ENCODE measurements around the gene KLHDC4. TPM values are rescaled to one million over a fixed set of nuclear protein-coding genes. Genes with fewer than 3 reads are reported as not detected.

The KLHDC4 gene
- total and polyA plus RNA-seq, 10 of the 15 experiments (the other 5 are each of a cell fraction or from before 2014, with no cell fraction given): 0.80 to 62.1 (median 32.8) TPM

DNA sequence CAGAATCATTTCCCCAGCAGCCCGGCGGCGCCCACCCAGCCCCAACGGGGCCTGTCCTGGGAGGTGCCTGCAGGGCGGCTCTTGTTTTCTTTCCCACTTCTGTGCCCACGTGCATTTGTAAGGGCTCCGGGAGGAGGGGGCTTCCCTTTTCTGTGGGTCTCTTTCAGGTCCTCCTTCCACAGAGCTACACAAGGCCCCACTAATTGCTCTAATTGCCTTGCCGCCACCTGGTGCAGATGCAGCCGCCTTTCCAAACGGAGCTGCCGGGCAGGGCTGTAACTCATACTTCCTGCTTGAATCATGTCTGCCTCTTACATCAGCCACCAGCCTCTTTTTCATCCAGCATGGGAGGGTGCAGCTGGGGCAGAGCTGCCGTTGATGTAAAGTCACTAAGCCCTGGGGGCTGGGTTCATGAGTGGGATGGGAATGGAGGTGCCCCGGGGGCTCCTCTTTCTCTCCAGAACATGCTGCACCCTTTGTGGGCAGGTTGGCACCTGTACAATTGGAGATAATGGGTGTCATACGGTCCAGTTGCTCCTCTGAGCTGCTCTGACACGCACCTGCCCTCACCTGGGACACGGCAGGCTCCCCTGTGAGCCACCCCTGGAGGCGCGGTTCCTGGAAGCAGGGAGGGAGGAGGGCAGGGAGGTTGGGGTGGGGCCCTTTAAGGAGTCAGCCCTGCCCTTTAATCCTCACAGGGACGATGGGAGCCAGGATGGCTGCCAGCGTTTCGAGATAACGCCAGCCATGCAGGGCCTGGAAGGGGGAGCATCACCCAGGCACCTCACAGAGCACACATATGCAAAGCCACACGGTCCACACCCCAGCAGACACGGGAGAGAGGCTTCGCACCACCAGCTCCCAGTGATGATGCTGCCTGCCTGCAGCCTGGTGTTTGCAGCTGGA lies 41.1 kb upstream of the KLHDC4 start:
- no peak for FAIRE-seq
- no peaks in the 10 kb centered on the region for H3K36me3 ChIP-seq (ENCODE audit: control insufficient read depth in 2 of 2, insufficient read depth in 2 of 2, low read length in 1 of 2)
- intact Hi-C loops (cut with micrococcal nuclease; ENCODE audit: unreplicated experiment) (no loop called here), in situ Hi-C loops (cut with MboI) (no loop called here)
- peak; percentile 17 for ATAC-seq
- 11% methylated on average over 25 of the region's 25 CpGs for WGBS (ENCODE audit: insufficient coverage, insufficient replicate concordance, low lambda C conversion rate, missing lambda C conversion rate)
- peak overlapping the region; percentile 78 for H2AFZ ChIP-seq (ENCODE audit: control insufficient read depth, low read depth, low read length)
- no peak for DNase-seq (ENCODE audit: low read depth, low spot score)
- peak overlapping the region; percentile 64 for H3K9ac ChIP-seq (ENCODE audit: control insufficient read depth, insufficient read depth, low read length)
- H3K4me3 ChIP-seq: peak overlapping the region; percentile 24; the same call in 1 of the 2 replicates
- ChIA-PET RAD21 (ENCODE audit: unreplicated experiment) (interaction anchor here (1.0 to 8.3 kb wide), 4 partner anchors 27 to 65 kb away, joined by 3 to 138 read pairs (median 6); partner anchors contain the start of gene SLC7A5), POLR2A (interaction anchor here (0.5 to 6.7 kb wide), 4 partner anchors 27 to 146 kb away, joined by 3 to 39 read pairs (median 4); no protein-coding TSS in a partner anchor), CTCF (interaction anchor here (0.6 to 8.7 kb wide), 8 partner anchors 14 to 64 kb away, joined by 3 to 153 read pairs (median 6); no protein-coding TSS in a partner anchor), SMC1A (ENCODE audit: uncharacterized antibody, unreplicated experiment) (interaction anchor here (0.8 to 3.2 kb wide), 3 partner anchors 26 to 63 kb away, joined by 3 to 27 read pairs (median 6); no protein-coding TSS in a partner anchor)
- no TSS peak for BruUV-seq (replicated peaks)
- H3K79me2 ChIP-seq (ENCODE audit: control insufficient read depth, insufficient read depth, low read length): no peaks in the 10 kb centered on the region
- H3K9me3 ChIP-seq (replicated peaks; ENCODE audit: control insufficient read depth, insufficient read depth, low read length): no peaks in the 10 kb centered on the region
- no peaks in the 10 kb centered on the region for H3K27me3 ChIP-seq (replicated peaks in 1 of 2; ENCODE audit: control insufficient read depth in 2 of 2, insufficient read depth in 2 of 2, low read length in 1 of 2)
- peak overlapping the region; percentile 64 for H3K4me2 ChIP-seq (ENCODE audit: control insufficient read depth, insufficient read depth)
- H4K20me1 ChIP-seq (ENCODE audit: control insufficient read depth, insufficient read depth): no peaks in the 10 kb centered on the region
- H3K4me1 ChIP-seq (ENCODE audit: control insufficient read depth, insufficient read depth, low read length): peaks cover 58% of the 10 kb centered on the region
- peak overlapping the region; percentile 78 for H3K27ac ChIP-seq (ENCODE audit: control insufficient read depth, insufficient read depth)
- TF ChIP-seq KLF5 (IDR thresholded peaks at IDR 0.05; ENCODE audit: partially characterized antibody) (no peak), SREBF1 (IDR thresholded peaks at IDR 0.05; ENCODE audit: low read length) (no peak), TCF3 (IDR thresholded peaks at IDR 0.05; ENCODE audit: borderline replicate concordance, insufficient read depth, low read depth, low read length) (0 out of 2 replicates have a peak, but pooled peaks have one; percentile 8), TCF7 (IDR thresholded peaks at IDR 0.05; ENCODE audit: borderline replicate concordance) (no peak), IKZF2 (IDR thresholded peaks at IDR 0.05) (peak; percentile 23 to 33; a peak in 2 of 4 replicates), TCF12 (IDR thresholded peaks at IDR 0.05; ENCODE audit: low read depth, low read length) (peak; percentile 9; the same call in 1 of the 2 replicates), FOXM1 (IDR thresholded peaks at IDR 0.05; ENCODE audit: low read depth, low read length) (no peak), SRF (IDR thresholded peaks at IDR 0.05; ENCODE audit: low read depth in 2 of 2, low read length in 2 of 2) (no peak), TBL1XR1 (IDR thresholded peaks at IDR 0.05; ENCODE audit: low read depth, low read length) (no peak), MYB (IDR thresholded peaks at IDR 0.05; ENCODE audit: borderline replicate concordance, low read depth, low read length) (no peak), HDGF (IDR thresholded peaks at IDR 0.05) (no peak)
- TF ChIP-seq, protein P1, sequence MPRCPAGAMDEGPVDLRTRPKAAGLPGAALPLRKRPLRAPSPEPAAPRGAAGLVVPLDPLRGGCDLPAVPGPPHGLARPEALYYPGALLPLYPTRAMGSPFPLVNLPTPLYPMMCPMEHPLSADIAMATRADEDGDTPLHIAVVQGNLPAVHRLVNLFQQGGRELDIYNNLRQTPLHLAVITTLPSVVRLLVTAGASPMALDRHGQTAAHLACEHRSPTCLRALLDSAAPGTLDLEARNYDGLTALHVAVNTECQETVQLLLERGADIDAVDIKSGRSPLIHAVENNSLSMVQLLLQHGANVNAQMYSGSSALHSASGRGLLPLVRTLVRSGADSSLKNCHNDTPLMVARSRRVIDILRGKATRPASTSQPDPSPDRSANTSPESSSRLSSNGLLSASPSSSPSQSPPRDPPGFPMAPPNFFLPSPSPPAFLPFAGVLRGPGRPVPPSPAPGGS (IDR thresholded peaks at IDR 0.05; ENCODE audit: borderline replicate concordance, insufficient read depth, low read depth, low read length, poor library complexity, severe bottlenecking): no peak
- TF ChIP-seq, protein P2, sequence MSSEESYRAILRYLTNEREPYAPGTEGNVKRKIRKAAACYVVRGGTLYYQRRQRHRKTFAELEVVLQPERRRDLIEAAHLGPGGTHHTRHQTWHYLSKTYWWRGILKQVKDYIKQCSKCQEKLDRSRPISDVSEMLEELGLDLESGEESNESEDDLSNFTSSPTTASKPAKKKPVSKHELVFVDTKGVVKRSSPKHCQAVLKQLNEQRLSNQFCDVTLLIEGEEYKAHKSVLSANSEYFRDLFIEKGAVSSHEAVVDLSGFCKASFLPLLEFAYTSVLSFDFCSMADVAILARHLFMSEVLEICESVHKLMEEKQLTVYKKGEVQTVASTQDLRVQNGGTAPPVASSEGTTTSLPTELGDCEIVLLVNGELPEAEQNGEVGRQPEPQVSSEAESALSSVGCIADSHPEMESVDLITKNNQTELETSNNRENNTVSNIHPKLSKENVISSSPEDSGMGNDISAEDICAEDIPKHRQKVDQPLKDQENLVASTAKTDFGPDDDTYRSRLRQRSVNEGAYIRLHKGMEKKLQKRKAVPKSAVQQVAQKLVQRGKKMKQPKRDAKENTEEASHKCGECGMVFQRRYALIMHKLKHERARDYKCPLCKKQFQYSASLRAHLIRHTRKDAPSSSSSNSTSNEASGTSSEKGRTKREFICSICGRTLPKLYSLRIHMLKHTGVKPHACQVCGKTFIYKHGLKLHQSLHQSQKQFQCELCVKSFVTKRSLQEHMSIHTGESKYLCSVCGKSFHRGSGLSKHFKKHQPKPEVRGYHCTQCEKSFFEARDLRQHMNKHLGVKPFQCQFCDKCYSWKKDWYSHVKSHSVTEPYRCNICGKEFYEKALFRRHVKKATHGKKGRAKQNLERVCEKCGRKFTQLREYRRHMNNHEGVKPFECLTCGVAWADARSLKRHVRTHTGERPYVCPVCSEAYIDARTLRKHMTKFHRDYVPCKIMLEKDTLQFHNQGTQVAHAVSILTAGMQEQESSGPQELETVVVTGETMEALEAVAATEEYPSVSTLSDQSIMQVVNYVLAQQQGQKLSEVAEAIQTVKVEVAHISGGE (CRISPR knock-in tag; IDR thresholded peaks at IDR 0.05): no peak
- TF ChIP-seq, protein P3, sequence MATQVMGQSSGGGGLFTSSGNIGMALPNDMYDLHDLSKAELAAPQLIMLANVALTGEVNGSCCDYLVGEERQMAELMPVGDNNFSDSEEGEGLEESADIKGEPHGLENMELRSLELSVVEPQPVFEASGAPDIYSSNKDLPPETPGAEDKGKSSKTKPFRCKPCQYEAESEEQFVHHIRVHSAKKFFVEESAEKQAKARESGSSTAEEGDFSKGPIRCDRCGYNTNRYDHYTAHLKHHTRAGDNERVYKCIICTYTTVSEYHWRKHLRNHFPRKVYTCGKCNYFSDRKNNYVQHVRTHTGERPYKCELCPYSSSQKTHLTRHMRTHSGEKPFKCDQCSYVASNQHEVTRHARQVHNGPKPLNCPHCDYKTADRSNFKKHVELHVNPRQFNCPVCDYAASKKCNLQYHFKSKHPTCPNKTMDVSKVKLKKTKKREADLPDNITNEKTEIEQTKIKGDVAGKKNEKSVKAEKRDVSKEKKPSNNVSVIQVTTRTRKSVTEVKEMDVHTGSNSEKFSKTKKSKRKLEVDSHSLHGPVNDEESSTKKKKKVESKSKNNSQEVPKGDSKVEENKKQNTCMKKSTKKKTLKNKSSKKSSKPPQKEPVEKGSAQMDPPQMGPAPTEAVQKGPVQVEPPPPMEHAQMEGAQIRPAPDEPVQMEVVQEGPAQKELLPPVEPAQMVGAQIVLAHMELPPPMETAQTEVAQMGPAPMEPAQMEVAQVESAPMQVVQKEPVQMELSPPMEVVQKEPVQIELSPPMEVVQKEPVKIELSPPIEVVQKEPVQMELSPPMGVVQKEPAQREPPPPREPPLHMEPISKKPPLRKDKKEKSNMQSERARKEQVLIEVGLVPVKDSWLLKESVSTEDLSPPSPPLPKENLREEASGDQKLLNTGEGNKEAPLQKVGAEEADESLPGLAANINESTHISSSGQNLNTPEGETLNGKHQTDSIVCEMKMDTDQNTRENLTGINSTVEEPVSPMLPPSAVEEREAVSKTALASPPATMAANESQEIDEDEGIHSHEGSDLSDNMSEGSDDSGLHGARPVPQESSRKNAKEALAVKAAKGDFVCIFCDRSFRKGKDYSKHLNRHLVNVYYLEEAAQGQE (IDR thresholded peaks at IDR 0.05; ENCODE audit: low read depth, low read length): no peak

All from GM12878 (cell line).